Measurements from ENCODE around the gene ARHGAP4. TPM values are rescaled to one million over a fixed set of nuclear protein-coding genes. Genes with fewer than 3 reads are reported as not detected.

The ARHGAP4 gene
- total RNA-seq, 4 donors from 2014 or later = 44.9 to 52.4 (median 49.9) TPM

GRCh38 chrX:153875391-153876111 is 50.5 kb downstream of the ARHGAP4 start:
- intact Hi-C loops (cut with DNase I; ENCODE audit: low total_unique reads) = no loop called here
- H3K9me3 ChIP-seq = no peaks in the 10 kb centered on the region
- peak; percentile 54 for DNase-seq

GRCh38 chrX:153874366-153875125 is 51.5 kb downstream of the ARHGAP4 start:
- Histone ChIP-seq H3K36me3 (no peaks in the 10 kb centered on the region), H3K27me3 (peaks cover 3% of the 10 kb centered on the region), H3K9me3 (no peaks in the 10 kb centered on the region), H3K4me1 (no peaks in the 10 kb centered on the region), H3K4me3 (no peak overlapping the region), H3K27ac (no peak overlapping the region)
- intact Hi-C loops (cut with DNase I; ENCODE audit: low total_unique reads) = no loop called here
- no peak for TF ChIP-seq POLR2AphosphoS5 (IDR thresholded peaks at IDR 0.05)
- TF ChIP-seq CTCF (IDR thresholded peaks at IDR 0.05) = no peak
- no peak for TF ChIP-seq POLR2A (IDR thresholded peaks at IDR 0.05)
- no peak for TF ChIP-seq EP300 (IDR thresholded peaks at IDR 0.05; ENCODE audit: low read depth)
- DNase-seq = no peak
- in situ Hi-C loops (cut with MboI; ENCODE audit: low pct_ligation_motif_present in 1 of 4, low pct_unique_long_range_greater_than_20kb in 1 of 4, low sequenced_read_pairs in 3 of 4) = no loop called here
- WGBS, 2 donors (ENCODE audit: low coverage in 1 of 2) = 74% methylated on average over 13 of the region's 13 CpGs; no CpG with 5 or more reads in 1 of the 2 donors

More at GRCh38 chrX:153875391-153876111, 50.5 kb downstream of the ARHGAP4 start:
- Histone ChIP-seq H3K36me3 (no peaks in the 10 kb centered on the region), H3K4me1 (no peaks in the 10 kb centered on the region), H3K4me3 (no peak overlapping the region), H3K27me3 (peaks cover 11% of the 10 kb centered on the region), H3K27ac (no peak overlapping the region)
- no peak for TF ChIP-seq CTCF (IDR thresholded peaks at IDR 0.05)
- no peak for TF ChIP-seq POLR2A (IDR thresholded peaks at IDR 0.05)
- TF ChIP-seq POLR2AphosphoS5 (IDR thresholded peaks at IDR 0.05) = no peak
- TF ChIP-seq EP300 (IDR thresholded peaks at IDR 0.05; ENCODE audit: low read depth) = no peak
- in situ Hi-C loops (cut with MboI; ENCODE audit: low pct_ligation_motif_present in 1 of 4, low pct_unique_long_range_greater_than_20kb in 1 of 4, low sequenced_read_pairs in 3 of 4) = no loop called here
- WGBS, 2 donors (ENCODE audit: low coverage in 1 of 2) = 35% methylated on average over 36 of the region's 42 CpGs; no CpG with 5 or more reads in 1 of the 2 donors

GRCh38 chrX:153874085-153874365 is 52.0 kb downstream of the ARHGAP4 start:
- intact Hi-C loops (cut with DNase I; ENCODE audit: low total_unique reads) = no loop called here
- TF ChIP-seq POLR2A (IDR thresholded peaks at IDR 0.05) (no peak), EP300 (IDR thresholded peaks at IDR 0.05; ENCODE audit: low read depth) (no peak), POLR2AphosphoS5 (IDR thresholded peaks at IDR 0.05) (no peak), CTCF (IDR thresholded peaks at IDR 0.05) (no peak)
- H3K4me3 ChIP-seq = no peak overlapping the region
- no peaks in the 10 kb centered on the region for H3K27me3 ChIP-seq
- no peaks in the 10 kb centered on the region for H3K4me1 ChIP-seq
- DNase-seq = no peak
- H3K36me3 ChIP-seq = no peaks in the 10 kb centered on the region
- no peaks in the 10 kb centered on the region for H3K9me3 ChIP-seq
- no peak overlapping the region for H3K27ac ChIP-seq
- whole genome bisulfite sequencing, 2 donors (ENCODE audit: low coverage in 1 of 2) = 41% methylated on average over 3 of the region's 3 CpGs; no CpG with 5 or more reads in 1 of the 2 donors
- in situ Hi-C loops (cut with MboI; ENCODE audit: low pct_ligation_motif_present in 1 of 4, low pct_unique_long_range_greater_than_20kb in 1 of 4, low sequenced_read_pairs in 3 of 4) = no loop called here

- intact Hi-C loops (cut with DNase I; ENCODE audit: low total_unique reads) = no loop called here
- Histone ChIP-seq H3K27ac (no peak overlapping the region), H3K27me3 (no peaks in the 10 kb centered on the region), H3K9me3 (no peaks in the 10 kb centered on the region), H3K36me3 (no peaks in the 10 kb centered on the region), H3K4me1 (no peaks in the 10 kb centered on the region), H3K4me3 (no peak overlapping the region)
- DNase-seq = no peak
- TF ChIP-seq EP300 (IDR thresholded peaks at IDR 0.05; ENCODE audit: low read depth) (no peak), POLR2AphosphoS5 (IDR thresholded peaks at IDR 0.05) (no peak), POLR2A (IDR thresholded peaks at IDR 0.05) (no peak), CTCF (IDR thresholded peaks at IDR 0.05) (no peak)
- WGBS, 2 donors (ENCODE audit: low coverage in 1 of 2) = 27% methylated on average over 7 of the region's 7 CpGs; no CpG with 5 or more reads in 1 of the 2 donors
- in situ Hi-C loops (cut with MboI; ENCODE audit: low pct_ligation_motif_present in 1 of 4, low pct_unique_long_range_greater_than_20kb in 1 of 4, low sequenced_read_pairs in 3 of 4) = no loop called here
These were observed 52.6 kb downstream of the ARHGAP4 start for GRCh38 chrX:153873282-153874084.
